PC-3 (cell line): ENCODE data around the gene MPPED1. TPM values are rescaled to one million over a fixed set of nuclear protein-coding genes. Genes with fewer than 3 reads are reported as not detected.

Experiments used
- ATAC-seq: fragments of 200-7000 bp; cut with Tn5 transposase; 2 replicates; pipeline ENCODE4 v1.9.1; 2020; ENCODE audit warnings: mild to moderate bottlenecking, moderate library complexity
- BruUV-seq: library from RNA; stranded (reverse); fragments of 400-500 nt; replicated peaks from 2 replicates; lab custom pipeline; 2021; lab: Mats Ljungman, UMichigan
- CTCF ChIA-PET: fragments of 300-600 bp; sonication (Branson Sonifier 250); formaldehyde crosslinking; loops from one replicate; lab custom pipeline; 2022; ENCODE audit warnings: antibody characterized with exemption; lab: Charles Lee
- POLR2A ChIA-PET: fragments of 300-600 bp; sonication (Branson Sonifier 250); formaldehyde crosslinking; loops from one replicate; lab custom pipeline; 2022; ENCODE audit warnings: antibody characterized with exemption; ENCODE audit not compliant: unreplicated experiment; lab: Charles Lee
- DNase-seq: peaks from one replicate; pipeline ENCODE4 v3.0.0-alpha.2; 2015
- H2AFZ ChIP-seq: fragments of 300-600 bp; sonication (generic); 2 replicates; pipeline ENCODE4 v1.6.0; 2016; ENCODE audit warnings: antibody characterized with exemption, low read length
- H3F3A ChIP-seq: fragments of 300-600 bp; sonication (generic); one replicate; pipeline ENCODE4 v1.6.0; 2017; ENCODE audit warnings: antibody characterized with exemption, low read length, control low read depth, mild to moderate bottlenecking; ENCODE audit not compliant: unreplicated experiment
- H3K27ac ChIP-seq: fragments of 300-600 bp; sonication (generic); 2 replicates; pipeline ENCODE4 v1.5.1; 2016; ENCODE audit warnings: mild to moderate bottlenecking, low read length
- H3K27me3 ChIP-seq: fragments of 300-600 bp; sonication (generic); 2 replicates; pipeline ENCODE4 v1.6.1; 2016; ENCODE audit warnings: low read length, mixed read lengths
- H3K36me3 ChIP-seq: fragments of 300-600 bp; sonication (generic); 2 replicates; pipeline ENCODE4 v1.6.1; 2016; ENCODE audit warnings: low read depth, mixed run types, low read length, mixed read lengths
- H3K4me1 ChIP-seq: fragments of 300-600 bp; sonication (generic); 2 replicates; pipeline ENCODE4 v1.5.1; 2016; ENCODE audit warnings: low read length; ENCODE audit not compliant: insufficient read depth
- H3K4me2 ChIP-seq: fragments of 300-600 bp; sonication (generic); 2 replicates; pipeline ENCODE4 v1.6.0; 2016; ENCODE audit warnings: low read length
- H3K4me3 ChIP-seq: fragments of 300-600 bp; sonication (generic); 2 replicates; pipeline ENCODE4 v1.5.1; 2016; ENCODE audit warnings: mild to moderate bottlenecking, low read length, mixed read lengths
- H3K79me2 ChIP-seq: fragments of 300-600 bp; sonication (generic); 2 replicates; pipeline ENCODE4 v1.6.1; 2017; ENCODE audit warnings: low read length, mixed read lengths
- H3K9ac ChIP-seq: fragments of 300-600 bp; sonication (generic); 2 replicates; pipeline ENCODE4 v1.6.0; 2016; ENCODE audit warnings: mild to moderate bottlenecking, low read length
- H3K9me2 ChIP-seq: fragments of 300-600 bp; sonication (generic); replicated peaks from 2 replicates; pipeline ENCODE4 v1.6.1; 2016; ENCODE audit warnings: mixed run types, low read length, mixed read lengths
- H3K9me3 ChIP-seq: fragments of 300-600 bp; sonication (generic); 2 replicates; pipeline ENCODE4 v1.6.1; 2016; ENCODE audit warnings: low read length, mixed read lengths
- H4K20me1 ChIP-seq: fragments of 300-600 bp; sonication (generic); 2 replicates; pipeline ENCODE4 v1.6.1; 2016; ENCODE audit warnings: low read length, mixed read lengths
- CTCF ChIP-seq: fragments of 300-600 bp; sonication (generic); conservative IDR thresholded peaks from 2 replicates; pipeline ENCODE4 v1.5.1; 2017; ENCODE audit warnings: antibody characterized with exemption, low read depth, mild to moderate bottlenecking, low read length
- EZH2 ChIP-seq: fragments of 300-600 bp; sonication (generic); IDR thresholded peaks from one replicate; pipeline ENCODE4 v1.6.1; 2017; ENCODE audit warnings: antibody characterized with exemption, mild to moderate bottlenecking, low read length; ENCODE audit not compliant: unreplicated experiment
- EZH2phosphoT487 ChIP-seq: fragments of 300-600 bp; sonication (generic); IDR thresholded peaks from 2 replicates; pipeline ENCODE4 v1.6.1; 2018; ENCODE audit warnings: mild to moderate bottlenecking, antibody characterized with exemption, low read length, borderline replicate concordance
- intact Hi-C: fragments of 100-400 bp; cut with micrococcal nuclease; formaldehyde crosslinking; loops from 2 replicates; pipeline ENCODE4 v1.9.0; 2023
- total RNA-seq: library from RNA; depleted of rRNA; stranded (reverse); fragments of >200 nt; gene quantifications from 2 replicates; pipeline ENCODE4 v1.2.3, GENCODE V29; 2014

The MPPED1 gene
- total RNA-seq, 1 experiment from 2014 or later, result not detected

- no peak overlapping the region for H2AFZ ChIP-seq
- no peaks in the 10 kb centered on the region for H4K20me1 ChIP-seq
- H3K4me1 ChIP-seq, result no peaks in the 10 kb centered on the region
- ChIA-PET CTCF (no interaction called here), POLR2A (no interaction called here)
- DNase-seq (no peak), ATAC-seq (no peak)
- H3F3A ChIP-seq, result no peaks in the 10 kb centered on the region
- intact Hi-C loops, result no loop called here
- H3K9me3 ChIP-seq, result no peaks in the 10 kb centered on the region
- TF ChIP-seq EZH2 (no peak), EZH2phosphoT487 (no peak), CTCF (no peak)
- no peaks in the 10 kb centered on the region for H3K9me2 ChIP-seq
- no TSS peak for BruUV-seq
- H3K9ac ChIP-seq, result no peak overlapping the region
- H3K27ac ChIP-seq, result no peak overlapping the region
- no peak overlapping the region for H3K4me3 ChIP-seq
- no peaks in the 10 kb centered on the region for H3K79me2 ChIP-seq
- H3K4me2 ChIP-seq, result no peak overlapping the region
- no peaks in the 10 kb centered on the region for H3K27me3 ChIP-seq
- H3K36me3 ChIP-seq, result no peaks in the 10 kb centered on the region
These were observed 95.4 kb downstream of the MPPED1 start for GRCh38 chr22:43507235-43507634.

GRCh38 chr22:43508489-43508888 lies 96.7 kb downstream of the MPPED1 start:
- Histone ChIP-seq H3K9ac (no peak overlapping the region), H3K27me3 (no peaks in the 10 kb centered on the region), H3K36me3 (no peaks in the 10 kb centered on the region), H3K9me2 (no peaks in the 10 kb centered on the region), H3K27ac (no peak overlapping the region), H4K20me1 (no peaks in the 10 kb centered on the region), H3F3A (no peaks in the 10 kb centered on the region), H3K9me3 (no peaks in the 10 kb centered on the region), H3K4me3 (no peak overlapping the region), H3K79me2 (no peaks in the 10 kb centered on the region), H3K4me2 (no peak overlapping the region), H3K4me1 (no peaks in the 10 kb centered on the region), H2AFZ (no peak overlapping the region)
- ATAC-seq, result no peak
- DNase-seq, result no peak
- BruUV-seq, result no TSS peak
- CTCF ChIA-PET, result no interaction called here
- TF ChIP-seq CTCF, result no peak
- no peak for TF ChIP-seq EZH2phosphoT487
- TF ChIP-seq EZH2, result no peak
- intact Hi-C loops, result no loop called here
- POLR2A ChIA-PET, result no interaction called here

- Histone ChIP-seq H3K36me3 (no peaks in the 10 kb centered on the region), H4K20me1 (no peaks in the 10 kb centered on the region), H3K9me2 (no peaks in the 10 kb centered on the region), H3K27ac (no peak overlapping the region), H3F3A (no peaks in the 10 kb centered on the region), H3K4me2 (no peak overlapping the region), H2AFZ (no peak overlapping the region), H3K79me2 (no peaks in the 10 kb centered on the region), H3K27me3 (no peaks in the 10 kb centered on the region), H3K9me3 (no peaks in the 10 kb centered on the region), H3K4me1 (no peaks in the 10 kb centered on the region), H3K9ac (no peak overlapping the region), H3K4me3 (no peak overlapping the region)
- BruUV-seq, result no TSS peak
- no peak for ATAC-seq
- POLR2A ChIA-PET, result no interaction called here
- intact Hi-C loops, result no loop called here
- TF ChIP-seq CTCF (no peak), EZH2 (no peak), EZH2phosphoT487 (no peak)
- CTCF ChIA-PET, result no interaction called here
- no peak for DNase-seq
These were observed 97.5 kb downstream of the MPPED1 start for GRCh38 chr22:43509337-43509736.
